Heart left ventricle (tissue), 16 donors: ENCODE data around the gene CHN1. TPM values are rescaled to one million over a fixed set of nuclear protein-coding genes. Genes with fewer than 3 reads are reported as not detected.

Source experiments
- ATAC-seq, 4 donors: fragments of 200-7000 bp; cut with Tn5 transposase; one replicate each; pipeline ENCODE4 v1.9.1; 2020 to 2022; ENCODE audit warnings: moderate library complexity in 4 of 4, mild to moderate bottlenecking in 3 of 4, moderate number of reproducible peaks in 1 of 4
- DNase-seq, 5 donors: peaks; one replicate each; pipeline ENCODE4 v3.0.0-alpha.2; 2020
- H3K27ac ChIP-seq, 12 donors: fragments of 200-600 bp; sonication (generic) in 4 of 12; one replicate each; pipeline versions ENCODE4 v1.5.0 to v1.8.0; 2016 to 2022; ENCODE audit warnings: mild to moderate bottlenecking in 2 of 12
- H3K27me3 ChIP-seq, 9 donors: fragments of 200-600 bp; sonication (generic) in 2 of 9; one replicate each; pipeline versions ENCODE4 v1.5.1 to v1.8.0; 2016 to 2022; ENCODE audit warnings: mild to moderate bottlenecking in 3 of 9
- H3K36me3 ChIP-seq, 9 donors: fragments of 200-600 bp; sonication (generic) in 2 of 9; one replicate each; pipeline versions ENCODE4 v1.5.0 to v1.8.0; 2018 to 2022; ENCODE audit warnings: mild to moderate bottlenecking in 2 of 9
- H3K4me1 ChIP-seq, 12 donors: fragments of 200-600 bp; sonication (generic) in 4 of 12; one replicate each; pipeline versions ENCODE4 v1.5.0 to v1.8.0; 2016 to 2022; ENCODE audit warnings: mild to moderate bottlenecking in 3 of 12
- H3K4me3 ChIP-seq, 12 donors: fragments of 200-600 bp; sonication (generic) in 4 of 12; one replicate each; pipeline versions ENCODE4 v1.5.0 to v1.8.0; 2017 to 2022; ENCODE audit warnings: mild to moderate bottlenecking in 9 of 12, moderate library complexity in 4 of 12
- H3K9me3 ChIP-seq, 12 donors: fragments of 200-600 bp; sonication (generic) in 4 of 12; one replicate each; pipeline versions ENCODE4 v1.5.0 to v1.8.0; 2016 to 2022; ENCODE audit warnings: mild to moderate bottlenecking in 1 of 12
- CTCF ChIP-seq, 12 donors: fragments of 200-600 bp; sonication (generic) in 4 of 12; IDR thresholded peaks; one replicate each; pipeline versions ENCODE4 v1.5.0 to v1.8.0; 2018 to 2022; ENCODE audit warnings: antibody characterized with exemption in 12 of 12, mild to moderate bottlenecking in 5 of 12
- POLR2A ChIP-seq, 2 donors: fragments of 450-650 bp; IDR thresholded peaks; one replicate each; pipeline ENCODE4 v1.6.1; 2017; ENCODE audit warnings: antibody characterized with exemption in 2 of 2, mild to moderate bottlenecking in 2 of 2, moderate library complexity in 2 of 2
- WGBS, 4 donors: extraction: QIAGEN DNeasy Blood & Tissue Kit in 2 of 4; methylation state at CpG; one replicate each; pipeline versions ENCODE4 v1.1.5 to v1.1.7; 2013 to 2018; 5-methylcytosine and 5-hydroxymethylcytosine counted together
- intact Hi-C, 10 donors: fragments of 100-400 bp; cut with DNase I; formaldehyde crosslinking; loops; one replicate each; pipeline versions ENCODE4 v1.11.1 to v1.14.2; 2022
- polyA plus RNA-seq, 2 donors: library from polyadenylated mRNA; stranded (reverse); fragments of 200-250 nt; gene quantifications; one replicate each; pipeline ENCODE4 v1.2.3, GENCODE V29; 2013
- total RNA-seq, 9 donors: library from RNA; depleted of rRNA in 2 of 9; stranded (reverse); fragments of >200 nt in 2 of 9; fragmentation: NEBNext Ultra II Directional in 3 of 9; extraction: Animal tissue kit (Norgen Biotek cat#: 25700) in 3 of 9; gene quantifications; one replicate each; pipeline versions ENCODE4 v1.1.0 to v1.2.4, GENCODE V29; 2016 to 2023
- donor health status: ischemic (EF 13 %, LVEDD 7.1; RV severe dilation, severe dysfunction).
- donor health status: healthy with polysubstance abuse.
- donor health status: DM: no; HTN: yes; CAD: no.
- donor health status: DM: no; HTN: no; CAD: no.
- donor health status: ischemic (EF 25% LVEDD 6.9; RV normal size, moderate dysfunction).
- donor health status: ischemic (EF 25% LVEDD 5.7; RV mildly dilated, moderate dysfunction).
- donor health status: healthy.
- donor health status: DM: yes; HTN: yes; CAD: no.
- donor health status: ischemic (EF 35%, LVEDD 5.7; RV mildly dilated, moderate dysfunction).
- donor health status: nonischemic (EF 11% LVEDD 7.7; RV severe dilation, severe dysfunction).
- donor health status: DM: yes; HTN: yes; CAD: no.
- donor health status: PGD.
- donor health status: ischemic (EF 29% LVEDD 5.4; RV normal size, mild dysfunction).
- donor health status: nonischemic (EF 23%, LVEDD 6.1; RV moderate dilation, normal function).

CHN1 gene
- total and polyA plus RNA-seq, 11 donors: 6.9 to 24.3 (median 19.2) TPM

GRCh38 chr2:174856447-174856846 lies 148.7 kb downstream of the CHN1 start:
- no peaks in the 10 kb centered on the region for H3K27me3 ChIP-seq
- H3K36me3 ChIP-seq: no peaks in the 10 kb centered on the region
- WGBS, 4 donors: 81 to 88% (median 85%) methylated on average over 3 of the region's 3 CpGs
- intact Hi-C loops: no loop called here
- H3K9me3 ChIP-seq: no peaks in the 10 kb centered on the region
- DNase-seq (no peak), ATAC-seq (no peak)
- no peak overlapping the region for H3K27ac ChIP-seq
- no peaks in the 10 kb centered on the region for H3K4me1 ChIP-seq
- H3K4me3 ChIP-seq: no peak overlapping the region
- no peak for TF ChIP-seq CTCF (IDR thresholded peaks at IDR 0.05)
- TF ChIP-seq POLR2A (IDR thresholded peaks at IDR 0.05): no peak

GRCh38 chr2:174846941-174847938 lies 157.9 kb downstream of the CHN1 start:
- ATAC-seq (peak; percentile 74 to 91 (median 88)), DNase-seq (peak in 2 of 5 donors; percentile 27 to 40)
- peaks cover 0 to 44% (median 23%) of the 10 kb centered on the region in 12 donors for H3K4me1 ChIP-seq
- no peaks in the 10 kb centered on the region for H3K36me3 ChIP-seq
- no peak for TF ChIP-seq CTCF (IDR thresholded peaks at IDR 0.05)
- no peak for TF ChIP-seq POLR2A (IDR thresholded peaks at IDR 0.05)
- H3K9me3 ChIP-seq: no peaks in the 10 kb centered on the region
- H3K27ac ChIP-seq: peak overlapping the region in 6 of 12 donors; percentile 4 to 61 (median 30)
- intact Hi-C loops: no loop called here
- WGBS, 4 donors: 33 to 47% (median 36%) methylated on average over 8 of the region's 8 CpGs
- H3K4me3 ChIP-seq: peak overlapping the region in 10 of 12 donors; percentile 23 to 57 (median 44)
- no peaks in the 10 kb centered on the region for H3K27me3 ChIP-seq

- Histone ChIP-seq H3K36me3 (no peaks in the 10 kb centered on the region), H3K4me3 (peak overlapping the region in 7 of 12 donors; percentile 40 to 57 (median 47)), H3K27ac (peak overlapping the region in 5 of 12 donors; percentile 0 to 61 (median 15)), H3K4me1 (peaks cover 0 to 46% (median 23%) of the 10 kb centered on the region in 12 donors), H3K27me3 (no peaks in the 10 kb centered on the region), H3K9me3 (no peaks in the 10 kb centered on the region)
- ATAC-seq (no peak), DNase-seq (no peak)
- intact Hi-C loops: no loop called here
- no peak for TF ChIP-seq POLR2A (IDR thresholded peaks at IDR 0.05)
- TF ChIP-seq CTCF (IDR thresholded peaks at IDR 0.05): no peak
- 81 to 90% (median 84%) methylated on average over 1 of the region's 1 CpG for WGBS, 4 donors
Observed at GRCh38 chr2:174846218-174846617, 159.0 kb downstream of the CHN1 start.

GRCh38 chr2:174844295-174844708 lies 160.9 kb downstream of the CHN1 start:
- Histone ChIP-seq H3K4me3 (no peak overlapping the region), H3K27me3 (no peaks in the 10 kb centered on the region), H3K4me1 (peaks cover 0 to 52% (median 25%) of the 10 kb centered on the region in 12 donors), H3K9me3 (no peaks in the 10 kb centered on the region), H3K36me3 (no peaks in the 10 kb centered on the region), H3K27ac (peak overlapping the region in 2 of 12 donors; percentile 7 to 39)
- intact Hi-C loops: no loop called here
- ATAC-seq: no peak
- DNase-seq: no peak
- TF ChIP-seq POLR2A (IDR thresholded peaks at IDR 0.05) (no peak), CTCF (IDR thresholded peaks at IDR 0.05) (no peak)
- 76 to 90% (median 85%) methylated on average over 6 of the region's 6 CpGs for WGBS, 4 donors
